ENCODE results near the gene INHBA.

Gene INHBA

GRCh38 chr7:41731493-41732435 lies 28.9 kb upstream of the INHBA start:
- no peak overlapping the region for H3K4me3 ChIP-seq (ENCODE audit: low read depth, low read length)
- no peak for TF ChIP-seq CTCF (IDR thresholded peaks at IDR 0.05; ENCODE audit: low read depth, low read length, missing control alignments)
- DNase-seq (ENCODE audit: low read depth), result peak; percentile 46

GRCh38 chr7:41730668-41731067 lies 27.8 kb upstream of the INHBA start:
- TF ChIP-seq CTCF (IDR thresholded peaks at IDR 0.05; ENCODE audit: low read depth, low read length, missing control alignments), result no peak
- no peak overlapping the region for H3K4me3 ChIP-seq (ENCODE audit: low read depth, low read length)
- no peak for DNase-seq (ENCODE audit: low read depth)

- no peak for TF ChIP-seq CTCF (IDR thresholded peaks at IDR 0.05; ENCODE audit: low read depth, low read length, missing control alignments)
- DNase-seq (ENCODE audit: low read depth), result no peak
These were observed 27.3 kb upstream of the INHBA start for GRCh38 chr7:41730161-41730560.

GRCh38 chr7:41729059-41729458 lies 26.2 kb upstream of the INHBA start:
- no peak for DNase-seq (ENCODE audit: low read depth)
- no peak overlapping the region for H3K4me3 ChIP-seq (ENCODE audit: low read depth, low read length)
- no peak for TF ChIP-seq CTCF (IDR thresholded peaks at IDR 0.05; ENCODE audit: low read depth, low read length, missing control alignments)

More at GRCh38 chr7:41730161-41730560, 27.3 kb upstream of the INHBA start:
- no peak overlapping the region for H3K4me3 ChIP-seq (ENCODE audit: low read depth, low read length)

- DNase-seq (ENCODE audit: low read depth), result no peak
- H3K4me3 ChIP-seq (ENCODE audit: low read depth, low read length), result no peak overlapping the region
- TF ChIP-seq CTCF (IDR thresholded peaks at IDR 0.05; ENCODE audit: low read depth, low read length, missing control alignments), result no peak
These were observed 22.1 kb upstream of the INHBA start for GRCh38 chr7:41725013-41725412.

GRCh38 chr7:41720886-41721285 lies 18.0 kb upstream of the INHBA start:
- H3K4me3 ChIP-seq (ENCODE audit: low read depth, low read length), result no peak overlapping the region
- no peak for TF ChIP-seq CTCF (IDR thresholded peaks at IDR 0.05; ENCODE audit: low read depth, low read length, missing control alignments)
- DNase-seq (ENCODE audit: low read depth), result no peak

- no peak for TF ChIP-seq CTCF (IDR thresholded peaks at IDR 0.05; ENCODE audit: low read depth, low read length, missing control alignments)
- no peak for DNase-seq (ENCODE audit: low read depth)
- H3K4me3 ChIP-seq (ENCODE audit: low read depth, low read length), result no peak overlapping the region
These were observed 17.2 kb upstream of the INHBA start for GRCh38 chr7:41720046-41720445.
